ENCODE results near the gene TMEM191C.
"Not testable (repeated sequence)": the region's sequence is repeated elsewhere in the genome, so short reads cannot be mapped to it uniquely, and the experiment has no call there.

The TMEM191C gene

DNA sequence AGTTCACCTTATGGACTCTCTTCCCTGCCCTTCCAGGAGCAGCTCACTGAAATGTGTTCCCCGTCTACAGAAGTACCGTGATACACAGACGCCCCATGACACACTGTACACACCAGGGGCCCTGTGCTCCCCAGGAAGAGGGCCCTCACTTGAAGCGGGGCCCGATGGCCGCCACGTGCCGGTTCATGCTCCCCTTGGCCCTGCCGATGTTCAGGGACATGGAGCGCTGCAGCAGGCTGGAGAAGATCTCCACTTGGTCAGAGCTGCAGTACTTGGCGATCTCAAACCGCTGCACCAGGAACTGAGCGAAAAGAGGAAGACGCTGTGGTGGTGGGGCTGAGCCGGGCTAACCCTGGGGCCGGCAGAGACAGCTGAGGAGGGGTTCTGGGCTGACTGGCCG, 20.5 kb downstream of the TMEM191C start:
- DNase-seq = not testable (repeated sequence)

DNA sequence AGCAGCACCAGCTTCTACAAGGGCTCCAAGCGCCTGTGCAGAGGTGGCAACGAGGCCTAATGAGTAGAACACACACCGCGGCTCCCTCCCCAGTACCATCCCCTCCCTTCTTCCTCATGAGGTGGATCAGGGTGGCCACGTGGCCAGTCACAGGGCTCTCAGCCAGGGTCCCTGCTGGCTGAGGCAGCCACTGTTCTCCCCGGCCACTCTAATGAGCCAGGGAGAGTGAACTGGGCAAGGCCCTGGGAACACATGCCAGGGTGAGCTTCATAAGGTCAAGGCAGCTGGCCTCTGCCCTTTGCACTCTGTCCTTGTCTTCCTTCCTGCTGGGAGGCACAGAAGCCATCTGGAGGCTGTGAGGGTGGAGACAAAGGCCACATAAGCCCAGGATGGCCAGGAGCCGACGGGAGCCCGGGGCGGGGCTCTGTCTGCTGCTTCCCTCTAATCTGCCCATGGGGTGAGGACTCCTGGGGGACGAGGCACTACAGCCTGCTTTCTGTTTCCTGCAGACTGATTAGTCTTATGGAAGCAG, 22.0 kb downstream of the TMEM191C start:
- DNase-seq = not testable (repeated sequence)

DNA sequence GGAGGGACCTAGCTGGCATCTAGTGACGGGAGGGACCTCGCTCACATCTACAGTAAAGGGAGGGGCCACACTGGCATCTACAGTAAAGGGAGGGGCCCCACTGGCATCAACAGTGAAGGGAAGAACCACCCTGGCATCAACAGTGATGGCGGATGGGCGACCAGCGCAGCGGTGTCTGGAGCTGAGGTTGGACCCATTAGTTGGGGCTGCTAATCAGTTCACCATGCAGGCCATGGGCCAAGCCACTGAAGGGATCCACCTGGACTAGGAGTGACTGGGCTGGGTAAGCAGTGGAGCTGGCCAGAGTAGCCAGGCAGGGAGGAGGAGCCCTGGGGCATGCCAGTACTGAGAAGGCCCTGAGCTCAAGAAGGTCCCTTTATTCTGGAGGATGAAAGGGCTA, 23.4 kb downstream of the TMEM191C start:
- DNase-seq = not testable (repeated sequence)

DNA sequence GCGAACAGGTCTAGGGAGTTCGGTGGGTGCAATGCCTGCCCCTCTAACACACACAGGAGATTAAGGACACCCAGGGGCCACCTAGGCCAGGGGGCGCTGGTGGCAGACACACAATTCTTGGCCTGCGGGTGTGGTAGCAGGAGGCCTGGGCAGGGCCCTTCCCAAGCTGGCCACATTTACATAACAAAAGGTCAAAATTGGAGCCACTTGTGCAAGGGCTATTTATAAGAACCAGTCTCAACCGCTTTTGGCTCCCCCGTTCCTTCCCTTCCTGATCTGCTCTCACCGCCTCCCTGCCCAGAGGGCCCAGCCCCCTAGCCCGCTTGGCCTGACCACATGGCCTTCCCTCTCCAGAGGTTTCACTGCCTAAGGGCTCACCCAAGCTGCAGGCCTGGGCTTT, 25.1 kb downstream of the TMEM191C start:
- DNase-seq = not testable (repeated sequence)

DNA sequence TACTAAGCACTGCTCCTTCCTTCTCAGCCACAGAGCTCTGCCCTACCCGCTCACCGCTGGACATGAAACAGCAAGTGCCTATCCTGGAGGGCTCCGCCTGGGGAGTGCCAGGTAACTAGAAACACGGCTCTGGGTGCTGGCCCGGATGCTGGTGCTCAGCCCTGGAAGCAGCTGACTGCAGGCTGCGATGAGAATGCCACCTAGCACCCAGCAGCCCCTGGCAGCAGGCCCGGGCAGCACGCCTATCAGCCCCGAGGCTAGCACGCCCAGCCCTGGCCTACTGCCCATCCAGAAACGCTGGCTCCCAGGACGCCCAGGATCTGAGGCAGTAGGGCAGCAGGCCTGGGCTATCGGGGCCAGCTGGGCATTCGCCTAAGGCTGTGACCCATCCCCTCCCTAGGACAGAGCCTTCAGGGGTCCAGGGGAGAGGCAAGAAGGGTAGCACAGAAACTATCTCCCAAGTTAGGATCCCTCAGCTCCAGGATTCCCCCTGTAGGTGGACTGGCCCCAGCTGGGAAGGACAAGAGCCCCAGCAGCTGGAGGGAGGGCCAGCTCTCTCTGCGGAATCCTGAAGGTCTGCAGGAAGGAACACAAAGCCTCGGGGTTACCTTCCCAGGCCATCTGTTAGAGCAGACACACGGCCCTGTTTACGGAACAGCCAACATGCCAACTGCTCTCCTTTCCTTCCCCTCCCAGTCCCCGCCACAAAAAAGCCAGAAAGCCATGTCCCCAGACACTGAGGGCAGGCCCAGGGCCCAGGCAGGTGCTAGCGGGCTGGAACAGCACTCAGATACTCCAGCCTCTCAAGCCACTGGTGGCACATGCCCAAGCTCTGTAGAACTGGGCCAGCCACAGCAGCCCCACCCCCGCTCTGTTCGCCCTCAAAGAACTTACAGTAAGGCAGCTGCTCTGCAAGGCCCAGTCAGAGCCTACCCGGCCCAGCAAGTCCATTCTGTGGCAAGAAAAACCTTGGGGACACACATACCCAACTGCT, 26.9 kb downstream of the TMEM191C start:
- not testable (repeated sequence) for DNase-seq

DNA sequence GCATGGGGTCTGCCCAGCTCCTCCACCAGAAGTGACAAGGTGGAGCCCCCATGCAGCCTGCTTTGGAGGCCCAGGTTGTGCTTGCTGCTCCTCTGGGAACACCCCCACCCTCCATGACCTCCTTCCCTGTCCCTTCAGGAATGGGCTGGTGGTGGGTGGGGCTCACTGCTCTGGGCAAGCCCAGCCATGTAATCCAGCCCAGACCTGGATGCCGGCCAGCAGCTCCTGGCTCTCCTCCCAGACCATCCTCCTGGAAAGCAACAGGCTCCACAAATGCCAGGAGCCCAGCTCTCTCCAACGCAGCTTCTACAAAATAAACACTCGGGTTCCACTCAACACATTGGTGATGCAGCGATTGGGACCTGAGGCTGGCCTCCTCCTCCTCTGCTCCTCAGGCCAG, 30.8 kb downstream of the TMEM191C start:
- DNase-seq = not testable (repeated sequence)

DNA sequence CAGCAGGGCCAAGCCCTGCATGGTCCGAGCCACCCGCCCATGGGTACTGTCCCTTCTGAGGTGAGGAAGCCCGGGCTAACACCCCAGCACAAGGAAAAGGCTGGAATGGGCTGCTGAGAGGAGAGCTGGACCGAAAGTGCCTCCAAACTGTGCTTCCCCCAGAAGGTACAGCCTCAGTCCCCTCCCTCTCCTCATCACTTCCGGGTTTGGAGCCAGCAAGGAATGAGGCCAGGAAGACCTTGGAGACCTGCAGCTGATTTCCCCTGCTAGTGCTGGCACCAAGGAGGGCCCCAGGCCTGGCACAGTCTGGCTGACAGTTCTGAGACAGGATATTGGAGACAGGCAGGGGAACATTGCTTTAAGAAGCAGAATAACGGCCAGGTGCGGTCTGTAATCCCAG, 31.3 kb downstream of the TMEM191C start:
- DNase-seq = not testable (repeated sequence)

DNA sequence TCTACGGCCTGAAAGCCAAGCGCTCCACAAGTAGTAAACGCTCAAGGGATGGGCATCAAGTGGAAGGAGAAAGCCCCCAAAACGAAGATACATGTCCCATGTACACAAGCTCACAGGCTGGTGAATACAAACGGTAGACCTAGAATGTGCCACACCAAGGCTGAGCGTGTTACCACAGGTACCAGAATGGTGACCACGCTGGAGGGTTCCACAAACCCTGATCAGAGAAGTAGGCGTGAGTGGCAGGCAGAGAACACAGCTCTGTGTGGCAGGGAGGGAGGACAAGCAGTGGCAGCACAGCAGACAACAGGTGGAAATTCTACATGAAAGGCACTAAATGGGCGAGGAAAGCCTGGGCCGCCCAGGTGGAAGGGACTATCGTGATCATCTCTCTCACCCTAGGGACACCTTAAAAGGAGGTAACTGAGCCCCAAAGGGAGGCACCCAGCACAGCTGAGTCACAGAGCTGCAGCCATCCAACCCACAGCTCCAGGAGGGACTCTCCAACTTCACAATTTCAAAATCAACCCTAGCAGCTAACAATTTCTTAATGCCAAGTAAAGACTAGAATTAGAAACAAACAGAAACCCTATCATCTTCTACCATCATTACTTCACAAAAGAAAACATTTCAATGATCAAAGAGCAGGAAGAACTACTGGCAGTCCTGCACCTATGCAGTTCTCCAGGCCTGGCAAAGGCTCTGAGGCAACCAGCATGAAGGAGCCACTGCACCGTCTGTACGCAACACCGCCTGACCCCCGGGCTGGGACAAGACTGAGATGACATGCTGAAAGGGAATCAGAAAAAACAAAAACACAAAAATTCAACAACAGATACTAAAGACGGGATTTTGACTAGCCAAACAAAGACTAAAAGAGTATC, 32.7 kb downstream of the TMEM191C start:
- DNase-seq = not testable (repeated sequence)

DNA sequence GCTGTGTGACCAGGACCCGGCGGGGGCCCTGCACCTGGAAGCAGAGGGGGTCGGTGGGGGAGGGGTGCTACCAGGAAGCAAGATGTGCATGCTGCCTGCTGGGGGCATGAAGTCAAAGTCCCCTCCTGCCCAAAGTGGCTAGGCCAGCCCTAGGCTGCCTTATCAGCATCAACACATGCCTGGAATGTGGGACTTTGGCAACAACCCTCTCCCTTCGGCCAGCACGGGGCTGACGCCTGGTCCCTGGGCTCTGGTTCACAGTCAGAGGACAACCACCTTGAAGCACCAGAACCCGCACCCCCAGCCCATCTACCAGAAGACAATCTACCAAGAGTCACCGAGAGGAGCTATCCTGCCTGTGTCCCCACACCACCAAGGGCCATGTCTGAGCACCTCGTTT, 43.2 kb downstream of the TMEM191C start:
- not testable (repeated sequence) for DNase-seq

DNA sequence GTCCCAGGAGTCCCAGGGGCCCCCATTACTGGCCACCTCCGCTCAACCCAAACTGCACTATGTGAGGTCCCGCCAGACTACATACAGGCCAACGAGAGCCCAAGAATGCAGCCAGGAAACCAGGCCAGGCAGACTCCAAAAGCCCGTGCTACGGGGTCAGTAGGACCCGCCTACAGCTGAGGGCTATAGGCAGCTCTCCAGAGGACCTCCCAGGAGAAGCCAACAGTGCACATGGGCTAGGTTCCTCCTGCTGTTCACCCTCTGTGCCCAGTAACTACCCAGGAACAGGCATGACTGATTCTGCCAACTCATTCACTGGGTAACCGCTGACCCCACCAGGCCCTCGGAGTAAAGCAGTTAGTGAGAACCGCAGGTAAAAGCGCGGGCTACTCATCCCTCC, 44.8 kb downstream of the TMEM191C start:
- DNase-seq = not testable (repeated sequence)

DNA sequence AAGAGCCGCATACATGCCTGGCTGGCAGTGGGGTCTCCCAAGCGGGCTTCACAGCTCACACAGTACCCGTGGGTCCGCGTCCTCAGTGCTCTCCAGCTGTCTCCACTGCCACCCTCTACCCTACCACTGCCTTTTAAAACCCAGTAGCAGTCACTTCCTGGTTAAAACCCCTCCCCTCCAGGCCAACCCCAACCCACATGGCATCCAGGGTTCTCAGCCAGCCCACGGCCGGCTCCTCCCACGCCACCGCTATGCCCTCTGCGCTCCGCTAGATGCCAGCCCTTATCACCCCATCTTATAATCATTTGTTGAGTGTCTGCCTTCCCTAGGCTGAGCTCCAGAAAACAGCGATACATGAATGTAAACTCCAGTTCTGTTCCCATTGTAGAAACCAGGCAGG, 46.9 kb downstream of the TMEM191C start:
- not testable (repeated sequence) for DNase-seq

DNA sequence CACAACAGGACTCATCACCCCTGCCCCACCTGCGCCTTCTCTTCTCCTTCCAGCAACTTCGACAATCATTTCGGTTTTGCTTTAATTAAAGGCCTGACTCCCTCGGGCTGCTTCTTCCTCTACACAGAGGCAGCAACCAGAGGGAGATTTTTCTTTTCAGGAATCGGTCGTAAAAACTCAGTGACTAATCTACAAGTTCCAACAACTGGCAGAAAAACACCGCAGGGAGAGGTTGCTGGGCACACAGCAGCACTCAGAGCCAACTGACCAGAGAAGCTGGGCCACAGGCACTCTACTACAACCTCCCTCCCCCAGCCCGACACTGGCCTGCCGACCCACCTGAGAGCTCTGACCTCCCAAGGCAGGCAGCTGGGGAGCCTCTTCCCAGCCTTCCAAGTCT, 48.0 kb downstream of the TMEM191C start:
- DNase-seq = not testable (repeated sequence)

DNA sequence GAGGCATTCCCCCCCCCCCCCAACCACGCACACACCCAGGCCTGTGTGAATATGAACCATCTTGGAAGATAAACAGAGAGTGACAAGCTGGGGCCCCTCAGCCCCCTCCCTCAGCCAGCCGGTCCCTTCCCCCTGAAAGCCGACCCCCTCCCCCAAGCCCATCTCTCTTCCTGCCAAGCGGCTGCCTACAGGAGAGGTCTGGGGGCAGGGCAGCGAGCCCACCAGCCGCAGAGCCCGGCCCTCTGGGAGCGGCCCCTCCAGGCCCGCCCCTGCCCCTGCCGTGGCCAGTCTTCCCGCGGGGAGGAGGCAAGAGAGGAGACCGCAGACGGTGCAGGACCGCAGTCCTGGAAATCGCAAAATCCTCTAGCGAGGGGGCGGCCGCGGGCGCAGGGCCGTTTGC, 49.3 kb downstream of the TMEM191C start:
- not testable (repeated sequence) for DNase-seq

DNA sequence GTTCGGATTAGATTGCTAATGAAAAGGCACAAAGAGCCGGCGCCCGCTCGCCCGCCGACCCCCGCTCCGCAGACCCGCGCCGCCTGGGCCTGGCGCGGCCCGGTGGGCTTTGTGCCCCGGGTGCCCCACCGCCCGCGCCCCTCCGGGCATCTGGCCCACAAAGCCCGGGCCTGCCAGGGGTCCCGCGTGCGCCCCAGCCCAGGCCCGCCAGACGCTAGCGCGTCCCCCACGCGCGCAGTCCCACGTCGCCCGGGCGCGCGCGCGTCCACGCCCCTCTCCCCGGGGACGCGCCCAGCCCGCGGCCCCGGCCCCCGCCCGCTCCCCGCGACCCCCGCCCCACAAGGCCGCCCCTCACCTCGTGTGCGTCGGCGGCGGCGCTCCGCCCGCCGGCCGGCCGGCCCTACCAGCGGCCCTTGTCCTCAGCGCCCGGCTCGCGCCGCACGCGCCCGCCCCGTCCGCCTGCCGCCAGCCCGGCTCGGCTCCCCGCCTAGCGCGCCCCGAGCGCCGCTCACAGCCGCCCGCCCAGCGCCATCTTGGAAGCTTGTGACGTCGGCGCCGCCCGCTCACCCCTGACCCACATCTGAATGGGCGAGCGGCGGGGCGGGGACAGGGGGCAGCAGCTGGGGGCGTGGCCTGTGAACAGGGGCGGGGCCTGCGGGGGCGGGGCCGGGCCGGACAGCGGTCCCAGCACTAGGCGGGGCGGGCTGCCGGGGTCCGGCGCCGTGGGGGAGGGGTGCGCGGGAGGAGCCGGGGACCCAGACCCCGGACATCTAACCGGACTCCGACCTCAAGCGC, 50.0 kb downstream of the TMEM191C start:
- peak; percentile 65 for DNase-seq

Data from activated T-cell treated with anti-CD3 and anti-CD28 coated beads, Interleukin-2, amount 50 U/mL, for 1 hour (primary cell).